PC-9 (cell line): ENCODE results near the gene VTCN1. TPM values are rescaled to one million over a fixed set of nuclear protein-coding genes. Genes with fewer than 3 reads are reported as not detected.

Experiments used
- BruUV-seq: library from RNA; stranded (reverse); fragments of 400-500 nt; replicated peaks from 2 replicates; lab custom pipeline; 2021; lab: Mats Ljungman, UMichigan
- CTCF ChIA-PET: fragments of 300-600 bp; sonication (Branson Sonifier 250); formaldehyde crosslinking; loops from one replicate; lab custom pipeline; 2022; ENCODE audit warnings: antibody characterized with exemption; lab: Charles Lee
- POLR2A ChIA-PET: fragments of 300-600 bp; sonication (Branson Sonifier 250); formaldehyde crosslinking; loops from one replicate; lab custom pipeline; 2022; ENCODE audit warnings: antibody characterized with exemption; ENCODE audit not compliant: unreplicated experiment; lab: Charles Lee
- DNase-seq, 2 experiments: peaks; one replicate each; pipeline versions ENCODE4 v3.0.0 to v3.0.0-alpha.2; 2015 to 2022; ENCODE audit warnings: mixed read lengths in 1 of 2
- H2AFZ ChIP-seq: fragments of 200-600 bp; sonication (generic); 2 replicates; pipeline ENCODE4 v1.8.1; 2017; ENCODE audit warnings: antibody characterized with exemption
- H3F3A ChIP-seq: fragments of 200-600 bp; sonication (generic); 2 replicates; pipeline ENCODE4 v1.8.1; 2017; ENCODE audit warnings: antibody characterized with exemption, mild to moderate bottlenecking, low read depth; ENCODE audit not compliant: insufficient read depth
- H3K27ac ChIP-seq: fragments of 200-600 bp; sonication (generic); 2 replicates; pipeline ENCODE4 v1.6.1; 2016; ENCODE audit warnings: mixed run types
- H3K27me3 ChIP-seq: fragments of 200-600 bp; sonication (generic); 2 replicates; pipeline ENCODE4 v1.6.1; 2016; ENCODE audit warnings: low read depth, mixed run types; ENCODE audit not compliant: insufficient read depth
- H3K36me3 ChIP-seq: fragments of 200-600 bp; sonication (generic); 2 replicates; pipeline ENCODE4 v1.6.1; 2016; ENCODE audit warnings: low read depth, mixed run types
- H3K4me1 ChIP-seq: fragments of 200-600 bp; sonication (generic); replicated peaks from 2 replicates; pipeline ENCODE4 v1.6.1; 2016; ENCODE audit warnings: mixed run types; ENCODE audit not compliant: insufficient read depth
- H3K4me2 ChIP-seq: fragments of 200-600 bp; sonication (generic); 2 replicates; pipeline ENCODE4 v1.6.1; 2017; ENCODE audit warnings: mixed run types
- H3K4me3 ChIP-seq: fragments of 200-600 bp; sonication (generic); 2 replicates; pipeline ENCODE4 v1.6.1; 2016; ENCODE audit warnings: mixed run types
- H3K79me2 ChIP-seq: fragments of 200-600 bp; sonication (generic); 2 replicates; pipeline ENCODE4 v1.6.1; 2017; ENCODE audit warnings: low read depth, mixed run types
- H3K9me2 ChIP-seq: fragments of 200-600 bp; sonication (generic); 2 replicates; pipeline ENCODE4 v1.8.1; 2017; ENCODE audit warnings: mild to moderate bottlenecking; ENCODE audit not compliant: insufficient read depth
- H3K9me3 ChIP-seq: fragments of 200-600 bp; sonication (generic); 2 replicates; pipeline ENCODE4 v1.8.1; 2016; ENCODE audit warnings: low read depth; ENCODE audit not compliant: insufficient read depth
- H4K20me1 ChIP-seq: fragments of 200-600 bp; sonication (generic); 2 replicates; pipeline ENCODE4 v1.8.1; 2017; ENCODE audit not compliant: insufficient read depth
- CTCF ChIP-seq: fragments of 200-600 bp; sonication (generic); conservative IDR thresholded peaks from 2 replicates; pipeline ENCODE4 v1.6.1; 2017; ENCODE audit warnings: mixed run types, antibody characterized with exemption, mild to moderate bottlenecking, moderate library complexity
- EZH2 ChIP-seq: fragments of 200-600 bp; sonication (generic); IDR thresholded peaks from 2 replicates; pipeline ENCODE4 v1.8.0; 2017; ENCODE audit warnings: antibody characterized with exemption, low read depth
- intact Hi-C: fragments of 100-400 bp; cut with micrococcal nuclease; formaldehyde crosslinking; loops from one replicate; pipeline ENCODE4 v1.10.0; 2022; ENCODE audit not compliant: unreplicated experiment
- total RNA-seq: library from RNA; stranded (reverse); gene quantifications from 2 replicates; pipeline ENCODE4 v1.2.3, GENCODE V29; 2021

Gene VTCN1
- total RNA-seq, 1 experiment from 2014 or later = 5.0 TPM

GRCh38 chr1:117117697-117118096 lies 93.0 kb downstream of the VTCN1 start:
- no TSS peak for BruUV-seq
- Histone ChIP-seq H3F3A (no peaks in the 10 kb centered on the region; the same call in 1 of the 2 replicates), H3K4me2 (no peak overlapping the region), H3K79me2 (no peaks in the 10 kb centered on the region), H3K36me3 (no peaks in the 10 kb centered on the region), H3K27ac (no peak overlapping the region), H3K9me3 (no peaks in the 10 kb centered on the region), H3K9me2 (no peaks in the 10 kb centered on the region; the same call in 1 of the 2 replicates), H3K4me1 (peaks cover 7% of the 10 kb centered on the region), H2AFZ (no peak overlapping the region), H4K20me1 (no peaks in the 10 kb centered on the region), H3K4me3 (no peak overlapping the region), H3K27me3 (no peaks in the 10 kb centered on the region)
- TF ChIP-seq CTCF (no peak), EZH2 (no peak)
- ChIA-PET POLR2A (no interaction called here), CTCF (no interaction called here)
- intact Hi-C loops = no loop called here
- DNase-seq = no peak

- TF ChIP-seq EZH2 = no peak
- TF ChIP-seq CTCF = no peak
- Histone ChIP-seq H3K4me2 (no peak overlapping the region), H2AFZ (no peak overlapping the region), H3K27ac (no peak overlapping the region), H3K9me3 (no peaks in the 10 kb centered on the region), H3K9me2 (no peaks in the 10 kb centered on the region; the same call in 1 of the 2 replicates), H3K79me2 (no peaks in the 10 kb centered on the region), H3K27me3 (no peaks in the 10 kb centered on the region), H3K4me3 (no peak overlapping the region), H3K36me3 (no peaks in the 10 kb centered on the region), H3F3A (no peaks in the 10 kb centered on the region; the same call in 1 of the 2 replicates), H4K20me1 (no peaks in the 10 kb centered on the region), H3K4me1 (peaks cover 7% of the 10 kb centered on the region)
- no TSS peak for BruUV-seq
- ChIA-PET CTCF (interaction anchor here (0.6 to 0.7 kb wide), 2 partner anchors 310 to 454 kb away, joined by 3 to 7 read pairs; no protein-coding TSS in a partner anchor), POLR2A (interaction anchor here (0.6 kb wide), 2 partner anchors 12 to 251 kb away, joined by 3 to 5 read pairs; partner anchors contain the start of gene MAN1A2)
- intact Hi-C loops = no loop called here
- no peak for DNase-seq
Measured at GRCh38 chr1:117116784-117117130, 94.0 kb downstream of the VTCN1 start.

- DNase-seq = no peak
- BruUV-seq = no TSS peak
- ChIA-PET CTCF (interaction anchor here (0.7 kb wide), 1 partner anchor 455 kb away, joined by 7 read pairs; no protein-coding TSS in a partner anchor), POLR2A (interaction anchor here (0.6 kb wide), 2 partner anchors 12 to 251 kb away, joined by 3 to 5 read pairs; partner anchors contain the start of gene MAN1A2)
- Histone ChIP-seq H3K9me3 (no peaks in the 10 kb centered on the region), H3K27ac (no peak overlapping the region), H3K9me2 (no peaks in the 10 kb centered on the region; the same call in 1 of the 2 replicates), H3K79me2 (no peaks in the 10 kb centered on the region), H3K27me3 (no peaks in the 10 kb centered on the region), H4K20me1 (no peaks in the 10 kb centered on the region), H3F3A (no peaks in the 10 kb centered on the region; the same call in 1 of the 2 replicates), H3K4me3 (no peak overlapping the region), H3K4me1 (peaks cover 10% of the 10 kb centered on the region), H2AFZ (no peak overlapping the region), H3K36me3 (no peaks in the 10 kb centered on the region), H3K4me2 (no peak overlapping the region)
- TF ChIP-seq EZH2 (no peak), CTCF (no peak)
- intact Hi-C loops = no loop called here
Measured at GRCh38 chr1:117116090-117116783, 94.5 kb downstream of the VTCN1 start.
